IMR-90 (cell line): ENCODE measurements around the gene COG4. TPM values are rescaled to one million over a fixed set of nuclear protein-coding genes. Genes with fewer than 3 reads are reported as not detected.

Source experiments
- ATAC-seq: fragments of 200-7000 bp; cut with Tn5 transposase; 2 replicates; pipeline ENCODE4 v1.9.1; 2020; ENCODE audit warnings: low read depth, mild to moderate bottlenecking, moderate library complexity
- BruUV-seq: library from RNA; stranded (reverse); fragments of 400-500 nt; replicated peaks from 2 replicates; lab custom pipeline; 2021; lab: Mats Ljungman, UMichigan
- CTCF ChIA-PET: fragments of 300-600 bp; formaldehyde crosslinking; extraction: SDS; loops from one replicate; lab custom pipeline; 2021; ENCODE audit warnings: antibody characterized with exemption; lab: Yijun Ruan, JAX
- POLR2A ChIA-PET: fragments of 300-600 bp; sonication (Branson Sonifier 250); formaldehyde crosslinking; loops from one replicate; lab custom pipeline; 2022; ENCODE audit warnings: antibody characterized with exemption; ENCODE audit not compliant: unreplicated experiment; lab: Charles Lee
- DNase-seq: peaks from one replicate; pipeline ENCODE4 v3.0.0; 2013
- H2AFZ ChIP-seq: replicated peaks from 2 replicates; pipeline ENCODE3; 2013; ENCODE audit warnings: low read length, mild to moderate bottlenecking; ENCODE audit not compliant: poor library complexity
- H2AK5ac ChIP-seq: 2 replicates; pipeline ENCODE4 v1.6.1; 2013; ENCODE audit warnings: low read depth, low read length, inconsistent platforms
- H2AK9ac ChIP-seq: replicated peaks from 2 replicates; pipeline ENCODE3; 2013; ENCODE audit warnings: mild to moderate bottlenecking, low read depth, low read length, moderate library complexity; ENCODE audit not compliant: poor library complexity
- H2BK120ac ChIP-seq: 2 replicates; pipeline ENCODE4 v1.6.1; 2013; ENCODE audit warnings: low read depth, low read length, inconsistent platforms
- H2BK15ac ChIP-seq: 3 replicates; pipeline ENCODE4 v1.6.1; 2013; ENCODE audit warnings: low read depth, low read length, inconsistent platforms
- H2BK20ac ChIP-seq: 2 replicates; pipeline ENCODE4 v1.6.1; 2013; ENCODE audit warnings: low read depth, mild to moderate bottlenecking, inconsistent platforms, low read length, moderate library complexity
- H2BK5ac ChIP-seq: 2 replicates; pipeline ENCODE4 v1.6.1; 2013; ENCODE audit warnings: mild to moderate bottlenecking, low read depth, low read length, inconsistent platforms; ENCODE audit not compliant: poor library complexity, severe bottlenecking
- H3K14ac ChIP-seq: replicated peaks from 2 replicates; pipeline ENCODE4 v1.6.1; 2013; ENCODE audit warnings: low read depth, low read length, inconsistent platforms
- H3K18ac ChIP-seq: 2 replicates; pipeline ENCODE4 v1.6.1; 2013; ENCODE audit warnings: low read depth, low read length, control low read depth
- H3K23ac ChIP-seq: 2 replicates; pipeline ENCODE4 v1.6.1; 2013; ENCODE audit warnings: low read depth, low read length, inconsistent platforms
- H3K27ac ChIP-seq: 2 replicates; pipeline ENCODE4 v1.5.1; 2013; ENCODE audit warnings: mild to moderate bottlenecking, control low read depth, low read length; ENCODE audit not compliant: insufficient read depth
- H3K27me3 ChIP-seq: 2 replicates; pipeline ENCODE4 v1.6.1; 2013; ENCODE audit warnings: low read length; ENCODE audit not compliant: control insufficient read depth, insufficient read depth
- H3K36me3 ChIP-seq: 2 replicates; pipeline ENCODE4 v1.6.1; 2013; ENCODE audit warnings: low read length, mixed read lengths; ENCODE audit not compliant: control insufficient read depth, insufficient read depth
- H3K4ac ChIP-seq: 2 replicates; pipeline ENCODE4 v1.6.1; 2013; ENCODE audit warnings: low read depth, low read length, inconsistent platforms
- H3K4me1 ChIP-seq: 2 replicates; pipeline ENCODE4 v1.6.1; 2013; ENCODE audit warnings: low read length, mixed read lengths; ENCODE audit not compliant: control insufficient read depth, insufficient read depth
- H3K4me2 ChIP-seq: 2 replicates; pipeline ENCODE4 v1.6.1; 2013; ENCODE audit warnings: low read depth, mild to moderate bottlenecking, control low read depth, low read length, moderate library complexity
- H3K4me3 ChIP-seq: 2 replicates; pipeline ENCODE4 v1.5.1; 2013; ENCODE audit warnings: low read depth, mild to moderate bottlenecking, control low read depth, low read length, moderate library complexity; ENCODE audit not compliant: insufficient read depth
- H3K56ac ChIP-seq: 2 replicates; pipeline ENCODE4 v1.6.1; 2013; ENCODE audit warnings: low read length, inconsistent platforms; ENCODE audit not compliant: insufficient read depth; ENCODE audit errors: extremely low read depth
- H3K79me1 ChIP-seq, 2 experiments: 2 replicates each; pipeline ENCODE4 v1.6.1; 2013; ENCODE audit warnings: low read length in 2 of 2, inconsistent platforms in 1 of 2, low read depth in 1 of 2
- H3K9ac ChIP-seq: 2 replicates; pipeline ENCODE4 v1.6.1; 2013; ENCODE audit warnings: low read depth, low read length, control low read depth
- H3K9me1 ChIP-seq: 2 replicates; pipeline ENCODE4 v1.6.1; 2013; ENCODE audit warnings: low read length, inconsistent platforms; ENCODE audit not compliant: insufficient read depth
- H3K9me3 ChIP-seq: 2 replicates; pipeline ENCODE4 v1.6.1; 2013; ENCODE audit warnings: low read length; ENCODE audit not compliant: control insufficient read depth, insufficient read depth
- H4K20me1 ChIP-seq: 2 replicates; pipeline ENCODE4 v1.6.1; 2013; ENCODE audit warnings: low read length, inconsistent platforms; ENCODE audit not compliant: insufficient read depth
- H4K5ac ChIP-seq: 2 replicates; pipeline ENCODE4 v1.6.1; 2013; ENCODE audit warnings: mild to moderate bottlenecking, low read depth, low read length, control low read depth
- H4K8ac ChIP-seq, 2 experiments: 2 replicates each; pipeline ENCODE4 v1.6.1; 2013; ENCODE audit warnings: low read depth in 2 of 2, low read length in 2 of 2, control low read depth in 1 of 2, inconsistent platforms in 1 of 2
- H4K91ac ChIP-seq: 2 replicates; pipeline ENCODE4 v1.6.1; 2013; ENCODE audit warnings: low read depth, low read length, inconsistent platforms; ENCODE audit not compliant: insufficient read depth
- CHD1 ChIP-seq: IDR thresholded peaks from 2 replicates; pipeline ENCODE4 v1.6.1; 2012; ENCODE audit warnings: low read depth, low read length, improper control_type of control experiment
- POLR2A ChIP-seq: IDR thresholded peaks from 2 replicates; pipeline ENCODE4 v1.6.1; 2012; ENCODE audit warnings: mild to moderate bottlenecking, low read depth, low read length
- RCOR1 ChIP-seq: IDR thresholded peaks from 2 replicates; pipeline ENCODE4 v1.6.1; 2012; ENCODE audit warnings: mild to moderate bottlenecking, low read length, improper control_type of control experiment; ENCODE audit not compliant: insufficient replicate concordance
- RFX5 ChIP-seq: IDR thresholded peaks from 2 replicates; pipeline ENCODE4 v1.8.0; 2012; ENCODE audit warnings: low read depth, mild to moderate bottlenecking, low read length, moderate library complexity
- USF2 ChIP-seq: fragments of 150-350 bp; IDR thresholded peaks from 2 replicates; pipeline ENCODE4 v1.6.1; 2017; ENCODE audit warnings: mild to moderate bottlenecking, antibody characterized with exemption, low read length, low read depth
- WGBS, 2 experiments: methylation state at CpG; one replicate each; pipeline versions ENCODE4 v1.1.5 to v1.1.7; 2013; ENCODE audit warnings: missing lambda C conversion rate in 2 of 2; ENCODE audit not compliant: insufficient read length in 1 of 2; ENCODE audit errors: extremely low coverage in 2 of 2; 5-methylcytosine and 5-hydroxymethylcytosine counted together
- dilution Hi-C: fragments of 300-500 bp; cut with HindIII; formaldehyde crosslinking; loops from one replicate; pipeline ENCODE4 v1.14.3; 2018; ENCODE audit warnings: low sequenced_read_pairs; ENCODE audit not compliant: unreplicated experiment
- in situ Hi-C: fragments of 300-500 bp; cut with MboI; formaldehyde crosslinking; loops from 3 replicates; pipeline ENCODE4 v1.14.3; 2019; ENCODE audit warnings: low sequenced_read_pairs, inconsistent platforms, mixed read lengths
- intact Hi-C: fragments of 100-400 bp; cut with micrococcal nuclease; formaldehyde crosslinking; loops from 2 replicates; pipeline ENCODE4 v1.10.0; 2022
- polyA plus RNA-seq, 3 experiments: library from polyadenylated mRNA; depleted of rRNA; stranded (reverse); fragments of >200 nt; gene quantifications; 2 replicates each; pipeline ENCODE4 v1.2.3, GENCODE V29; 2012; ENCODE audit warnings: low replicate concordance in 1 of 3
- total RNA-seq: library from RNA; depleted of rRNA; stranded (reverse); fragments of >200 nt; gene quantifications from 2 replicates; pipeline ENCODE4 v1.2.3, GENCODE V29; 2012

COG4 gene
- total and polyA plus RNA-seq, 2 of the 4 experiments (the other 2 are of a cell fraction): 47.5 to 96.1 TPM

- H3K4me3 ChIP-seq: peak overlapping the region; percentile 63
- H4K91ac ChIP-seq: peak overlapping the region; percentile 94; the same call in 1 of the 2 replicates
- peak overlapping the region; percentile 93; the same call in 1 of the 2 replicates for H3K4ac ChIP-seq
- TF ChIP-seq USF2 (no peak), POLR2A (no peak), CHD1 (no peak), RFX5 (no peak), RCOR1 (no peak)
- peaks cover 3% of the 10 kb centered on the region; the same call in 1 of the 2 replicates for H3K4me1 ChIP-seq
- H3K79me1 ChIP-seq: peaks cover 5 to 46% of the 10 kb centered on the region in 2 experiments
- H3K18ac ChIP-seq: no peak overlapping the region
- no peak overlapping the region; the same call in 1 of the 2 replicates for H4K5ac ChIP-seq
- ATAC-seq (no peak), DNase-seq (no peak)
- peak overlapping the region; percentile 97 to 98 for H4K8ac ChIP-seq
- in situ Hi-C loops: no loop called here
- H2BK120ac ChIP-seq: no peak overlapping the region
- 77% methylated on average over 6 of the region's 18 CpGs; no CpG with 5 or more reads in 1 of the 2 experiments for WGBS, 2 experiments
- peaks cover 24% of the 10 kb centered on the region for H4K20me1 ChIP-seq
- dilution Hi-C loops: no loop called here
- H2AFZ ChIP-seq: no peak overlapping the region
- H3K9me1 ChIP-seq: peaks cover 3% of the 10 kb centered on the region
- peak overlapping the region; percentile 88 for H2AK9ac ChIP-seq
- H3K9me3 ChIP-seq: no peaks in the 10 kb centered on the region
- peak overlapping the region; percentile 94; the same call in 1 of the 2 replicates for H3K14ac ChIP-seq
- ChIA-PET POLR2A (no interaction called here), CTCF (interaction anchor here (0.6 kb wide), 1 partner anchor 34 kb away, joined by 5 read pairs; no protein-coding TSS in a partner anchor)
- no peak overlapping the region; the same call in 2 of the 3 replicates for H2BK15ac ChIP-seq
- no peaks in the 10 kb centered on the region for H3K27me3 ChIP-seq
- H2BK20ac ChIP-seq: no peak overlapping the region
- intact Hi-C loops: loop anchor here (1.0 kb wide), 1 partner anchor 141 kb away; no protein-coding TSS in a partner anchor
- peak overlapping the region; percentile 79; the same call in 1 of the 2 replicates for H3K27ac ChIP-seq
- H2BK5ac ChIP-seq: peak overlapping the region; percentile 54
- peak overlapping the region; percentile 78; the same call in 1 of the 2 replicates for H2AK5ac ChIP-seq
- H3K56ac ChIP-seq: peak overlapping the region; percentile 89
- H3K9ac ChIP-seq: peak overlapping the region; percentile 85
- peak overlapping the region; percentile 87 for H3K4me2 ChIP-seq
- no TSS peak for BruUV-seq
- peaks cover 10% of the 10 kb centered on the region for H3K36me3 ChIP-seq
- H3K23ac ChIP-seq: peak overlapping the region; percentile 91
Measured at GRCh38 chr16:70522216-70523075, 908 bp downstream of the COG4 start.
